ENCODE results near the gene CAMSAP3. TPM values are rescaled to one million over a fixed set of nuclear protein-coding genes. Genes with fewer than 3 reads are reported as not detected.

Gene CAMSAP3
- total and polyA plus RNA-seq, 9 donors: 0.04 to 4.0 (median 0.51) TPM

DNA sequence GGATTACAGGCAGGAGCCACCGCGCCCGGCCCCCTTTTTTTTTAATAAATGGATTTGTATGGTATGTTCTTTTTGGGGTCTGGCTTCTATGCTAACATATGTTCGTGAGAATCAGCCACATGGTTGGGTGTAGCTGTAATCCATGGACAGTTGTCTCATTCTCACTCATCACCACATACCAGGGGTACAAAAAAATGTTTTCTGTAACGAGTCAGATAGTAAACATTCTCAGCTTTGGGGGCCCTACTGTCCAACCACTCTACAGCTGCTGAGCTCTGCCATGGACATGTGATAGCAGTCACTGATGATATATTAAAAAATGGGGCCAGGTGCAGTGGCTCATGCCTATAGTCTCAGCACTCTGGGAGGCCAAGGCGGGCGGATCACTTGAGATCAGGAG, 68.0 kb downstream of the CAMSAP3 start:
- H3K4me3 ChIP-seq (ENCODE audit: low read length): no peak overlapping the region
- peaks cover 14% of the 10 kb centered on the region for H3K4me1 ChIP-seq (ENCODE audit: control insufficient read depth, insufficient read depth, low read length)
- DNase-seq: peak; percentile 30
- H3K36me3 ChIP-seq (ENCODE audit: control insufficient read depth, insufficient read depth, low read length): no peaks in the 10 kb centered on the region
- WGBS (ENCODE audit: insufficient coverage): no CpG with 5 or more reads among the region's 7 CpGs
- H3K27ac ChIP-seq (ENCODE audit: low read length): no peak overlapping the region
- peaks cover 2% of the 10 kb centered on the region for H3K27me3 ChIP-seq (ENCODE audit: control insufficient read depth, insufficient read depth, low read length)
- no peaks in the 10 kb centered on the region for H3K9me3 ChIP-seq (replicated peaks; ENCODE audit: control insufficient read depth, low read depth, low read length)

DNA sequence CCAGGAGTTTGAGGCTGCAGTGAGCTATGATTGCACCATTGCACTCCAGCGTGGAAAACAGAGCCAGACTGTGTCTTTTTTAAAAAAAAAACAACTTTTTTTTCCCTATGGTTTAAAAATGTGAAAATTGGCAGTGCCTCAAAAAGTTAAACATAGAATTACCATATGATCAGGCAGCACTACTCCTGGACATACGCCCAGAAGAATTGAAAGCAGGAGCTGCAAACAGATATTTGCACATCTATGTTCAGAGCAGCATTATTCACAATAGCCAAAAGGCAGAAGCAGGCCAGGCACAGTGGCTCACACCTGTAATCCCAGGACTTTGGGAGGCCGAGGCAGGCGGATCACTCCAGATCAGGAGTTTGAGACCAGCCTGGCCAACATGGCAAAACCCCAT, 69.4 kb downstream of the CAMSAP3 start:
- peak; percentile 95 for DNase-seq
- Histone ChIP-seq H3K4me1 (ENCODE audit: control insufficient read depth, insufficient read depth, low read length) (peaks cover 18% of the 10 kb centered on the region), H3K27me3 (ENCODE audit: control insufficient read depth, insufficient read depth, low read length) (peaks cover 9% of the 10 kb centered on the region)

More for the DNA sequence above, 69.4 kb downstream of the CAMSAP3 start:
- H3K4me3 ChIP-seq (ENCODE audit: low read length): no peak overlapping the region
- WGBS (ENCODE audit: insufficient coverage): 40% methylated on average over 1 of the region's 4 CpGs
- H3K27ac ChIP-seq (ENCODE audit: low read length): no peak overlapping the region
- no peaks in the 10 kb centered on the region for H3K9me3 ChIP-seq (replicated peaks; ENCODE audit: control insufficient read depth, low read depth, low read length)
- H3K36me3 ChIP-seq (ENCODE audit: control insufficient read depth, insufficient read depth, low read length): no peaks in the 10 kb centered on the region

Other genes with a start within 250 kb of the CAMSAP3 start
- 14.4 TPM for gene ARHGEF18, start 246.9 kb upstream of the CAMSAP3 start, total RNA-seq
- 10 to 100 TPM; 11.5 to 18.0 (median 15.9) TPM for gene ARHGEF18, start 246.9 kb upstream of the CAMSAP3 start, polyA plus RNA-seq (ENCODE audit: insufficient read depth in 1 of 8, insufficient read length in 8 of 8, low replicate concordance in 1 of 8)
- gene PEX11G, start 106.8 kb upstream of the CAMSAP3 start, total RNA-seq: 2.5 TPM
- 1 to 10 TPM; 2.0 to 3.9 (median 2.6) TPM for gene PEX11G, start 106.8 kb upstream of the CAMSAP3 start, polyA plus RNA-seq (ENCODE audit: insufficient read depth in 1 of 8, insufficient read length in 8 of 8, low replicate concordance in 1 of 8)
- 25.2 TPM for gene ZNF358, start 79.8 kb upstream of the CAMSAP3 start, total RNA-seq
- 10 to 100 TPM; 41.2 to 69.7 (median 49.1) TPM for gene ZNF358, start 79.8 kb upstream of the CAMSAP3 start, polyA plus RNA-seq (ENCODE audit: insufficient read depth in 1 of 8, insufficient read length in 8 of 8, low replicate concordance in 1 of 8)
- gene MCOLN1, start 73.2 kb upstream of the CAMSAP3 start, total RNA-seq: 3.9 TPM
- 10 to 100 TPM; 11.2 to 16.7 (median 14.3) TPM for gene MCOLN1, start 73.2 kb upstream of the CAMSAP3 start, polyA plus RNA-seq (ENCODE audit: insufficient read depth in 1 of 8, insufficient read length in 8 of 8, low replicate concordance in 1 of 8)
- gene PNPLA6, start 60.1 kb upstream of the CAMSAP3 start, total RNA-seq: 23.4 TPM
- 10 to 100 TPM; 21.9 to 34.9 (median 28.4) TPM for gene PNPLA6, start 60.1 kb upstream of the CAMSAP3 start, polyA plus RNA-seq (ENCODE audit: insufficient read depth in 1 of 8, insufficient read length in 8 of 8, low replicate concordance in 1 of 8)
- gene XAB2, start 33.7 kb downstream of the CAMSAP3 start, total RNA-seq: 23.1 TPM
- 10 to 100 TPM; 23.0 to 34.6 (median 28.0) TPM for gene XAB2, start 33.7 kb downstream of the CAMSAP3 start, polyA plus RNA-seq (ENCODE audit: insufficient read depth in 1 of 8, insufficient read length in 8 of 8, low replicate concordance in 1 of 8)
- 88.4 TPM for gene PET100, start 33.9 kb downstream of the CAMSAP3 start, total RNA-seq
- 10 to 100 TPM; 63.6 to 80.0 (median 78.4) TPM for gene PET100, start 33.9 kb downstream of the CAMSAP3 start, polyA plus RNA-seq (ENCODE audit: insufficient read depth in 1 of 8, insufficient read length in 8 of 8, low replicate concordance in 1 of 8)
- gene PCP2, start 37.9 kb downstream of the CAMSAP3 start, total RNA-seq: not detected
- gene PCP2, start 37.9 kb downstream of the CAMSAP3 start, polyA plus RNA-seq (ENCODE audit: insufficient read depth in 1 of 8, insufficient read length in 8 of 8, low replicate concordance in 1 of 8): under 1 TPM in 1 of 8 donors, not detected in 7; 0.32 TPM
- 1.6 TPM for gene STXBP2, start 41.2 kb downstream of the CAMSAP3 start, total RNA-seq
- 10 to 100 TPM in 1 of 8 donors, 1 to 10 TPM in 7; 3.2 to 12.4 (median 6.0) TPM for gene STXBP2, start 41.2 kb downstream of the CAMSAP3 start, polyA plus RNA-seq (ENCODE audit: insufficient read depth in 1 of 8, insufficient read length in 8 of 8, low replicate concordance in 1 of 8)
- 2.0 TPM for gene RETN, start 73.2 kb downstream of the CAMSAP3 start, total RNA-seq
- gene RETN, start 73.2 kb downstream of the CAMSAP3 start, polyA plus RNA-seq (ENCODE audit: insufficient read depth in 1 of 8, insufficient read length in 8 of 8, low replicate concordance in 1 of 8): 1 to 10 TPM; 2.4 to 4.5 (median 2.7) TPM
- not detected for gene MCEMP1, start 81.2 kb downstream of the CAMSAP3 start, total RNA-seq
- under 1 TPM; 0.11 to 0.49 (median 0.26) TPM for gene MCEMP1, start 81.2 kb downstream of the CAMSAP3 start, polyA plus RNA-seq (ENCODE audit: insufficient read depth in 1 of 8, insufficient read length in 8 of 8, low replicate concordance in 1 of 8)
- 88.8 TPM for gene TRAPPC5, start 85.0 kb downstream of the CAMSAP3 start, total RNA-seq
- gene TRAPPC5, start 85.0 kb downstream of the CAMSAP3 start, polyA plus RNA-seq (ENCODE audit: insufficient read depth in 1 of 8, insufficient read length in 8 of 8, low replicate concordance in 1 of 8): 10 to 100 TPM; 29.4 to 48.8 (median 41.1) TPM
- 0.44 TPM for gene FCER2, start 106.3 kb downstream of the CAMSAP3 start, total RNA-seq
- 1 to 10 TPM in 1 of 8 donors, under 1 TPM in 7; 0.16 to 1.0 (median 0.34) TPM for gene FCER2, start 106.3 kb downstream of the CAMSAP3 start, polyA plus RNA-seq (ENCODE audit: insufficient read depth in 1 of 8, insufficient read length in 8 of 8, low replicate concordance in 1 of 8)
- 0.13 TPM for gene CLEC4G, start 136.2 kb downstream of the CAMSAP3 start, total RNA-seq
- gene CLEC4G, start 136.2 kb downstream of the CAMSAP3 start, polyA plus RNA-seq (ENCODE audit: insufficient read depth in 1 of 8, insufficient read length in 8 of 8, low replicate concordance in 1 of 8): under 1 TPM in 4 of 8 donors, not detected in 4; 0.08 to 0.16 (median 0.12) TPM
- 3.8 TPM for gene CD209, start 151.7 kb downstream of the CAMSAP3 start, total RNA-seq
- 1 to 10 TPM; 2.0 to 5.2 (median 2.9) TPM for gene CD209, start 151.7 kb downstream of the CAMSAP3 start, polyA plus RNA-seq (ENCODE audit: insufficient read depth in 1 of 8, insufficient read length in 8 of 8, low replicate concordance in 1 of 8)
- not detected for gene CLEC4M, start 167.4 kb downstream of the CAMSAP3 start, total RNA-seq
- gene CLEC4M, start 167.4 kb downstream of the CAMSAP3 start, polyA plus RNA-seq (ENCODE audit: insufficient read depth in 1 of 8, insufficient read length in 8 of 8, low replicate concordance in 1 of 8): under 1 TPM in 1 of 8 donors, not detected in 7; 0.12 TPM
- 8.7 TPM for gene EVI5L, start 234.4 kb downstream of the CAMSAP3 start, total RNA-seq
- 10 to 100 TPM; 12.1 to 20.0 (median 15.7) TPM for gene EVI5L, start 234.4 kb downstream of the CAMSAP3 start, polyA plus RNA-seq (ENCODE audit: insufficient read depth in 1 of 8, insufficient read length in 8 of 8, low replicate concordance in 1 of 8)